ENCODE results near the gene MYH9.
A peak's percentile ranks its signal among the peaks of the same experiment; 100 is the strongest.

Gene MYH9

DNA sequence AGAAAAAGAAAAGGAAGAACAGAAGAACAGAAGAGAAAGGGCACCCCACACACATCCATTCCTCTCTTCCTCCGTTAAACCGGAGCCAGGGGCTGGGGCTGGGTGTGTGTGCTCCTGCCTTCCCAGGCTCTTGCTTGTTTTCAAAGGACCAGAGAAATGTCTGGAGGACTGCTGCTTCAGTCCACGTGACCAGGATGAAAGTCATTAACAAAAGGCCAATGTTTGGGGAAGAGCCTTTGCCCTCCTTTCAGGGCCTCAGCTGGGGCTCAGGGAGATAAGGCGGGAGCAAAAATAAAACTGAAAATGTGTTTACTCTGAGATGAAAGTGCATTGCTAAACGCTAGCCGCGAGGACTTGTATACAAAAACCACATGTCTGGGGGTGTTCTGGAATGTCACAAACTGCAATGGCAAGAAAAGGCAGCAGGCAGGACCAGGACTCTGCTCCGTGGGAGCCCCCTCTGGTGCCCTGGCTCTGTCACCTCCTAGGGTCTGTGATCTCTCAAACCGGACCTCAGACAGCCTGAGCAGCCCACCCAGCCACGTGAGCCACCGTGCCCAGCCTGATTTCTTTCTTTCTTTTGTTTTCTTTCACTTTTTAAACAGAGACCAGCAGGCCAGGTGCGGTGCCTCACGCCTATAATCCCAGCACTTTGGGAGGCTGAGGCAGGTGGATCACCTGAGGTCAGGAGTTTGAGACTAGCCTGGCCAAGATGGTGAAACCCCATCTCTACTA, 31.6 kb upstream of the MYH9 start:
- TF ChIP-seq, protein P1, sequence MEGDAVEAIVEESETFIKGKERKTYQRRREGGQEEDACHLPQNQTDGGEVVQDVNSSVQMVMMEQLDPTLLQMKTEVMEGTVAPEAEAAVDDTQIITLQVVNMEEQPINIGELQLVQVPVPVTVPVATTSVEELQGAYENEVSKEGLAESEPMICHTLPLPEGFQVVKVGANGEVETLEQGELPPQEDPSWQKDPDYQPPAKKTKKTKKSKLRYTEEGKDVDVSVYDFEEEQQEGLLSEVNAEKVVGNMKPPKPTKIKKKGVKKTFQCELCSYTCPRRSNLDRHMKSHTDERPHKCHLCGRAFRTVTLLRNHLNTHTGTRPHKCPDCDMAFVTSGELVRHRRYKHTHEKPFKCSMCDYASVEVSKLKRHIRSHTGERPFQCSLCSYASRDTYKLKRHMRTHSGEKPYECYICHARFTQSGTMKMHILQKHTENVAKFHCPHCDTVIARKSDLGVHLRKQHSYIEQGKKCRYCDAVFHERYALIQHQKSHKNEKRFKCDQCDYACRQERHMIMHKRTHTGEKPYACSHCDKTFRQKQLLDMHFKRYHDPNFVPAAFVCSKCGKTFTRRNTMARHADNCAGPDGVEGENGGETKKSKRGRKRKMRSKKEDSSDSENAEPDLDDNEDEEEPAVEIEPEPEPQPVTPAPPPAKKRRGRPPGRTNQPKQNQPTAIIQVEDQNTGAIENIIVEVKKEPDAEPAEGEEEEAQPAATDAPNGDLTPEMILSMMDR (IDR thresholded peaks at IDR 0.05; ENCODE audit: low read depth, low read length, missing control alignments) = no peak
- no peak overlapping the region for H3K4me3 ChIP-seq (replicated peaks; ENCODE audit: low read depth, low read length)
- peak; percentile 63 for DNase-seq (ENCODE audit: extremely low read depth, low read depth)

DNA sequence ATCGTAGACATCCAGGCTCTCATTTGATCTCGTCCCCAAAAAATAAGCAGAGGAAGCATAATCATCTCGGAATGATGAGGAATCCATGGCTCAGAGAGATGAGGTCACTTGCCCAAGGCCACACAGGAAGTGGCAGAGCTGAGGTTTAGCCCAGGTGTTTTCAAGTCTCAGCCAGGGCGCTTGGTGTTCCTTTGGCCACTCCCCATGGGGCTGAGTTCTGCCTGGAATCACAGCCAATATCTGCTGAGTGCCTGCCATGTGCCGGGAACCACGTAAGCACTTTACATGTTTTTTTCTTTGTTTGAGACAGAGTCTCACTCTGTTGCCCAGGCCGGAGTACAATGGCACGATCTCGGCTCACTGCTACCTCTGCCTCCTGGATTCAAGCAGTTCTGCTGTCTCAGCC, 29.5 kb upstream of the MYH9 start:
- no peak overlapping the region for H3K4me3 ChIP-seq (replicated peaks; ENCODE audit: low read depth, low read length)
- TF ChIP-seq, protein P1 (IDR thresholded peaks at IDR 0.05; ENCODE audit: low read depth, low read length, missing control alignments) = no peak
- peak; percentile 81 for DNase-seq (ENCODE audit: extremely low read depth, low read depth)

DNA sequence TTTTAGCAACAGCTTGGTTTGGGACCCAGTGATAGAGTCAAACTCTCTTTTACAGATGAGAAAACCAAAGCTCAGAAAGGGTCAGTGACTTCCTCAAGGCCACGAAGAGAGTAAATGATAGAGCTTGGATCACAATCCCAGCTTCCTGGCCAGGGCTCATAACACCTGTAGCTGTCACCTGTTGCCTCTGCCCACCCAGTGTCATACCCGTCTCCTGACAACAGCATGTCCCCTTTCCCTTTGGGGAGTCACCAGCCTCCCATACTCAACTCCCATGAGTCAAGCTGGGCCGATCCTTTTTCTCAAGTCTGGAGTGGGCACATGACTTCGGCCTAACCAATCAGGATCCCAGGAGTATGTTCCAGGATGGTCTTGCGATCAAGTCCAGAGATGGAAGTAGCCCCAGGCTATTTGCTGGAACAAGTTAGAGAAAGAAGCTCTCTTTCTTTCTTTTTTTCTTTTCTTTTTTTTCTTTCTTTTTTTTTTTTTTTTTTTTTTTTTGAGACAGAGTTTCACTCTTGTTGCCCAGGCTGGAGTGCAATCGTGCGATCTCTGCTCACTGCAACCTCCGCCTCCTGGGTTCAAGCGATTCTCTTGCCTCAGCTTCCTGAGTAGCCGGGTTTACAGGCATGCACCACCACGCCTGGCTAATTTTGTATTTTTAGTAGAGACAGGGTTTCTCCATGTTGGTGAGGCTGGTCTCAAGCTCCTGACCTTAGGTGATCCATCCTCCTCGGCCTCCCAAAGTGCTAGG, 27.8 kb upstream of the MYH9 start:
- peak; percentile 42 for DNase-seq (ENCODE audit: extremely low read depth, low read depth)
- TF ChIP-seq, protein P1 (IDR thresholded peaks at IDR 0.05; ENCODE audit: low read depth, low read length, missing control alignments) = no peak
- H3K4me3 ChIP-seq (replicated peaks; ENCODE audit: low read depth, low read length) = no peak overlapping the region

DNA sequence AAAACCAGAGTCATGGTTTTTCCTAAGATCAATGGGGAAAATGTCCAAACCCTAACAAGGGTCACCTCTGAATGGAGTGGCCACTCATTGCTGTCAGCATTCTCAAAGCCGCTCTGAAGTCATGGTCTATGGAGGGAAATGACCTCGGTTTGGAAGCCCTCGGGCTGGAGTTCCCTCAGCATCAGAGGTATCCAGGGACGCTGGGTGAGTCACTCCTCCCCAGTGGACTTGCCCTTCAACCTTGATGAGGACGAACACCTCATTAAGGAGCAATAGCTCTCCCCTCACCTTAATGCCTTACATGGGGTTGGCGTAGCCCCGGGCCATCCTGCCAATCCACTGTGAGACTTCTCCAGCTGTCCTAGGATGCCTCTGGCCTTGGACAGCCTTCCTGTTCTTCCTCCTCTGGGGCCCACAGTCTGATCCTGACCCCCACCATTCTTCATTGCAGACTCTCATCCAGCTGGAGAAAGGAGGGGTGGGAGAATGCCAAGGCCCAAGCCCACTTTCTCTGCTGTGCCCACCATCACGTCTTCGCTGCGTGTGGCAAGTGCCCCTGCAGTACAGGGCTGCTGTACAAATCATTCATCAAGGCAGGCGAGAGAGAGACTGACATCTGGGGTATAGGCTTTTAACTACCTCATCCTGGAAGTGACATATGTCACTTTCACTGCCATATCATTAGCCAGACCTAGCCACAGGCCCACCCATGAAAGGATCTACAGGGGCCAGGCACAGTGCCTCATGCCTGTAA, 25.4 kb upstream of the MYH9 start:
- no peak for DNase-seq (ENCODE audit: extremely low read depth, low read depth)
- TF ChIP-seq, protein P1 (IDR thresholded peaks at IDR 0.05; ENCODE audit: low read depth, low read length, missing control alignments) = no peak
- H3K4me3 ChIP-seq (replicated peaks; ENCODE audit: low read depth, low read length) = no peak overlapping the region

DNA sequence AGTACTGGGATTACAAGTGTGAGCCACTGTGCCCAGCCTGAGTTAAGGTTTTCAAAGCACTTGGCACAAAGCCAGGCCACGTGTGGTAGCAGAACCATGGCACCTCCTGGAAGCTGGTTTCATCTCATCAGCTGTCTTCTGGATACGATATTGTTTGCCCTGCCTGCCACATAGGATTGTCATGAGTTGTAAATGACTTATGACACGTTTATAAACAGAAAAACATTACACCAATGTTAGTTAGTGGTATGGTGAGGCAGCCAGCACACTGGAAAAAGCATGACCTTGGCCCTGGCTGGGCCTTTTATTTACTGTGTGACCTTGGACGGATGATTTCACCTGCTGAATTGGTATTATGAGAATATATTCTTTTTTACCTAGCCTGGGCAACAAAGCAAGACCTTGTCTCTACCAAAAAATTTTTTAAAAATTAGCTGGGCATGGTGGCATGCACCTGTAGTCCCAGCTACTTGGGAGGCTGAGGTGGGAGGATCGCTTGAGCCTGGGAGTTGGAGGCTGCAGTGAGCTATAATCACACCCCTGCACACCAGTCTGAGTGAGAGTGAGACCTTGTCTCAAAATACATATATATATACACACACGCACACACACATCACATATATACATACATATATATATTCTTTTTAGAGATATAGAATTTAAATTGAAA, 24.0 kb upstream of the MYH9 start:
- TF ChIP-seq, protein P1 (IDR thresholded peaks at IDR 0.05; ENCODE audit: low read depth, low read length, missing control alignments) = no peak
- DNase-seq (ENCODE audit: extremely low read depth, low read depth) = no peak

More for the DNA sequence above, 24.0 kb upstream of the MYH9 start:
- H3K4me3 ChIP-seq (replicated peaks; ENCODE audit: low read depth, low read length) = no peak overlapping the region
